Smooth muscle cell (in vitro differentiated cells): ENCODE results near the gene KIF23. TPM values are rescaled to one million over a fixed set of nuclear protein-coding genes. Genes with fewer than 3 reads are reported as not detected.

Experiments used
- DNase-seq: peaks from one replicate; lab custom pipeline; 2025; ENCODE audit not compliant: unreplicated experiment; lab: John Stamatoyannopoulos, UW
- H2AFZ ChIP-seq: fragments of 200-600 bp; sonication (generic); 2 replicates; pipeline ENCODE4 v1.6.0; 2016; ENCODE audit warnings: antibody characterized with exemption, low read depth, mild to moderate bottlenecking
- H3F3A ChIP-seq: fragments of 200-600 bp; sonication (generic); 2 replicates; pipeline ENCODE4 v1.6.0; 2017; ENCODE audit warnings: antibody characterized with exemption, low read depth
- H3K27ac ChIP-seq: fragments of 200-600 bp; sonication (generic); 2 replicates; pipeline ENCODE4 v1.5.1; 2016; ENCODE audit warnings: low read depth, mild to moderate bottlenecking
- H3K27me3 ChIP-seq: fragments of 200-600 bp; sonication (generic); 2 replicates; pipeline ENCODE4 v1.6.1; 2016; ENCODE audit warnings: low read depth, mild to moderate bottlenecking
- H3K36me3 ChIP-seq: fragments of 200-600 bp; sonication (generic); 2 replicates; pipeline ENCODE4 v1.5.1; 2016; ENCODE audit warnings: low read depth
- H3K4me1 ChIP-seq: fragments of 200-600 bp; sonication (generic); 2 replicates; pipeline ENCODE4 v1.5.1; 2016; ENCODE audit warnings: low read depth
- H3K4me2 ChIP-seq: fragments of 200-600 bp; sonication (generic); 2 replicates; pipeline ENCODE4 v1.6.0; 2016; ENCODE audit warnings: mild to moderate bottlenecking
- H3K4me3 ChIP-seq: fragments of 200-600 bp; sonication (generic); 2 replicates; pipeline ENCODE4 v1.5.1; 2016; ENCODE audit warnings: mild to moderate bottlenecking
- H3K79me2 ChIP-seq: fragments of 200-600 bp; sonication (generic); 2 replicates; pipeline ENCODE4 v1.6.0; 2016; ENCODE audit warnings: low read depth, mild to moderate bottlenecking
- H3K9ac ChIP-seq: fragments of 200-600 bp; sonication (generic); 2 replicates; pipeline ENCODE4 v1.6.0; 2016; ENCODE audit warnings: low read depth
- H3K9me3 ChIP-seq: fragments of 200-600 bp; sonication (generic); replicated peaks from 2 replicates; pipeline ENCODE4 v1.5.1; 2016; ENCODE audit warnings: low read depth
- H4K20me1 ChIP-seq: fragments of 200-600 bp; sonication (generic); 2 replicates; pipeline ENCODE4 v1.6.0; 2016; ENCODE audit warnings: low read depth
- WGBS: methylation state at CpG from one replicate; pipeline ENCODE4 v1.1.7; 2016; ENCODE audit warnings: low lambda C conversion rate; 5-methylcytosine and 5-hydroxymethylcytosine counted together
- polyA plus RNA-seq: library from polyadenylated mRNA; unstranded; fragments of >200 nt; fragmentation: Nextera tagmentation; extraction: Ambion mirVana; gene quantifications from 2 replicates; pipeline ENCODE4 v1.2.1, GENCODE V29; 2016
- total RNA-seq: library from RNA; depleted of rRNA; stranded (reverse); fragments of >200 nt; gene quantifications from 2 replicates; pipeline ENCODE4 v1.2.3, GENCODE V29; 2014
- TF ChIP-seq, protein P1 (sequence below): fragments of 200-600 bp; sonication (generic); IDR thresholded peaks from 2 replicates; pipeline ENCODE4 v1.5.1; 2017; ENCODE audit warnings: borderline replicate concordance, mild to moderate bottlenecking, antibody characterized with exemption; ENCODE audit not compliant: insufficient read depth, poor library complexity, severe bottlenecking

The KIF23 gene
- total and polyA plus RNA-seq, 2 experiments from 2014 or later = 14.3 to 44.1 TPM

DNA sequence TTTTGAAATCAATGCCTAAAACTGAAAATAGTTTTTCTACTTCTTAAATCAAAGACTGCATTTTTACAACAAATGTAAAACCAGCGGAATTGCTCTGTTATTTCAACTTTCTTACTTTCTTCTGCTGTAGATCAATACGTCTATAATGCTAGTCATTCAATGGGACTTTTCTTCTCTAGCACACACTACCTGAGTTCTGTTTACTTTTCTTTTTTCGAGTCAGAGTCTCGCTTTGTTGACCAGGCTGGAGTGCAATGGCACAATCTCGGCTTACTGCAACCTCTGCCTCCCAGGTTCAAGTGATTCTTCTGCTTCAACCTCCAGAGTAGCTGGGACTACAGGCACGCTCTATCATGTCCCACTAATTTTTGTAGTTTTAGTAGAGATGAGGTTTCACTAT lies 40.7 kb upstream of the KIF23 start:
- Histone ChIP-seq H3K36me3 (no peaks in the 10 kb centered on the region), H3K4me1 (no peaks in the 10 kb centered on the region), H2AFZ (no peak overlapping the region), H3K9ac (no peak overlapping the region), H3K79me2 (no peaks in the 10 kb centered on the region), H3K4me2 (no peak overlapping the region), H3K9me3 (no peaks in the 10 kb centered on the region), H3F3A (no peaks in the 10 kb centered on the region), H4K20me1 (no peaks in the 10 kb centered on the region), H3K4me3 (no peak overlapping the region), H3K27me3 (no peaks in the 10 kb centered on the region), H3K27ac (no peak overlapping the region)
- no peak for DNase-seq
- 98% methylated on average over 6 of the region's 6 CpGs for WGBS
- TF ChIP-seq, protein P1, sequence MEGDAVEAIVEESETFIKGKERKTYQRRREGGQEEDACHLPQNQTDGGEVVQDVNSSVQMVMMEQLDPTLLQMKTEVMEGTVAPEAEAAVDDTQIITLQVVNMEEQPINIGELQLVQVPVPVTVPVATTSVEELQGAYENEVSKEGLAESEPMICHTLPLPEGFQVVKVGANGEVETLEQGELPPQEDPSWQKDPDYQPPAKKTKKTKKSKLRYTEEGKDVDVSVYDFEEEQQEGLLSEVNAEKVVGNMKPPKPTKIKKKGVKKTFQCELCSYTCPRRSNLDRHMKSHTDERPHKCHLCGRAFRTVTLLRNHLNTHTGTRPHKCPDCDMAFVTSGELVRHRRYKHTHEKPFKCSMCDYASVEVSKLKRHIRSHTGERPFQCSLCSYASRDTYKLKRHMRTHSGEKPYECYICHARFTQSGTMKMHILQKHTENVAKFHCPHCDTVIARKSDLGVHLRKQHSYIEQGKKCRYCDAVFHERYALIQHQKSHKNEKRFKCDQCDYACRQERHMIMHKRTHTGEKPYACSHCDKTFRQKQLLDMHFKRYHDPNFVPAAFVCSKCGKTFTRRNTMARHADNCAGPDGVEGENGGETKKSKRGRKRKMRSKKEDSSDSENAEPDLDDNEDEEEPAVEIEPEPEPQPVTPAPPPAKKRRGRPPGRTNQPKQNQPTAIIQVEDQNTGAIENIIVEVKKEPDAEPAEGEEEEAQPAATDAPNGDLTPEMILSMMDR = no peak

DNA sequence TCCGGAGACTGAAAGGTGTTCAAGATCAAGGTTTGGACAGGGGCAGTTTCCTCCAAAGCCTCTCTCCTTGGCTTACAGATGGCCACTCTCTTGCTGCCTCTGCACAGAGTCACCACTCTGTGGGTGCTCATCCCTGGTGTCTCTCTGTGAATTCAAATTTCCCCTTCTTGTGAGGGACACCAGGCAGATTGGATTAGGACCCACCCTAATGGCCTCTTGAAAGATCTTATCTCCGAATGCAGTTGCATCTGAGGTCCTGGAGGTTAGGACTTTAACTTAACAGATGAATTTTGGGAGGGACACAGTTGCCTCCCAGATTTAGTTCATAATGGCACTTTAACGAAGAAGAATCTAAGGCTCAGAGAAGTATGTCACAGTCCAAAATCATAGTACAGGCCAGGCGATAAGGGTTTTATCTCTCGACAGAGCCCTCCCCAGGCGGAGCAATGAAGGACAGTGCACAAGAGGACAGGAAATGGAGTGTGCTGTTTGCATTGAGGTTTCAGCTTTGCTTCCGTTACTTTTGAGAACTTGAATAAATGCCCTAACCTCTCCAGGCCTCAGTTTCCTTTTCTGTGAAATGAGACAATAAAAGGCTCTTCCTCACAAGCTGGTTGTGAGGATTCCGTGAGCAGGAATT lies 38.9 kb upstream of the KIF23 start:
- Histone ChIP-seq H3K4me1 (no peaks in the 10 kb centered on the region), H2AFZ (no peak overlapping the region), H3K4me2 (no peak overlapping the region), H3F3A (no peaks in the 10 kb centered on the region), H3K27me3 (no peaks in the 10 kb centered on the region), H3K79me2 (no peaks in the 10 kb centered on the region), H3K9me3 (no peaks in the 10 kb centered on the region), H3K9ac (no peak overlapping the region), H3K36me3 (no peaks in the 10 kb centered on the region), H3K27ac (no peak overlapping the region), H4K20me1 (no peaks in the 10 kb centered on the region), H3K4me3 (no peak overlapping the region)
- no peak for DNase-seq
- 63% methylated on average over 8 of the region's 8 CpGs for WGBS
- TF ChIP-seq, protein P1 = no peak

DNA sequence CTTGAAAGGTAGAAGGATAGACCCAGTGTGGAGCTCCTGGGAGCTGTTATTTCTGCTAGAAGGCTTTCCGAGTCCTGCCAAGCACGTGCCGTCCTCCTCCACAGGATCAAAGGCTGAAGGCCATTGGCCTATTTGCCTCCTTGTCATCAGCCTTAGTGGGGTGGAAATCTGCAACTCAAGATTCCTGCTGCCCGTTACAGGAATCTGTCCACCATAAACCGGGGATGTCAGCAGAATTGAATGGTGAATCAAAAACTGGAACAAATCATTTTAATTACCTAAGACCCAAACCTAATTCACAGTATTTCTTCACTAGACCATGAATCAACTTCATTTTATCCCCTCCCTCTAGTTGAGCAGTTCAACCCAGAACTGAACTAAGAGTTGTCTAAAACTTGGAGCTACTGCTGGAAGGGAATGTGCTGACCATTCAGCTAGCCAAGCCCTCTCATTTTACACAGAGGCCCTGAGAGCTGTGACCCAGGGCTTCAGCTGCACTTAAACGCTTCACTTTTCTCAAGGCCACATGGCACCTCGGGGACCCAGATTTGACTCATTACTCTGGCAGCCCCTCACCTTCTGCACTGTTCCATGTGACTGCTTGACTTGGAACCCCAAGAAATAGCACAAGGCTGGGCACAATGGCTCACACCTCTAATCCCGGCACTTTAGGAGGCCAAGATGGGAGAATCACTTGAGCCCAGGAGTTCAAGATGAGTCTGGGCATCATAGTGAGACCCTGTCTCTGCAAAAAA lies 36.8 kb upstream of the KIF23 start:
- H3K4me1 ChIP-seq = no peaks in the 10 kb centered on the region
- TF ChIP-seq, protein P1 = no peak
- no peak for DNase-seq

More for the DNA sequence above, 36.8 kb upstream of the KIF23 start:
- Histone ChIP-seq H3K27me3 (peaks cover 6% of the 10 kb centered on the region), H3K4me2 (no peak overlapping the region), H2AFZ (no peak overlapping the region), H3K9me3 (no peaks in the 10 kb centered on the region), H4K20me1 (no peaks in the 10 kb centered on the region), H3K27ac (no peak overlapping the region), H3K36me3 (no peaks in the 10 kb centered on the region), H3F3A (no peaks in the 10 kb centered on the region), H3K79me2 (no peaks in the 10 kb centered on the region), H3K9ac (no peak overlapping the region), H3K4me3 (no peak overlapping the region)
- 94% methylated on average over 8 of the region's 8 CpGs for WGBS
